Activated CD8-positive, alpha-beta memory T cell treated with anti-CD3 and anti-CD28 coated beads, Interleukin-2, amount 50 U/mL, for 48 hours (primary cell): ENCODE data around the gene XRN2.

Experiments used
- DNase-seq: peaks from one replicate; pipeline ENCODE4 v3.0.0-alpha.2; 2020

XRN2 gene

GRCh38 chr20:21301940-21302663 lies 1.0 kb upstream of the XRN2 start:
- DNase-seq, result no peak

- no peak for DNase-seq
Observed at GRCh38 chr20:21302664-21303060, 469 bp upstream of the XRN2 start.

GRCh38 chr20:21303872-21304586 lies 898 bp downstream of the XRN2 start:
- DNase-seq, result no peak

GRCh38 chr20:21308340-21308739 lies 5.2 kb downstream of the XRN2 start:
- no peak for DNase-seq

GRCh38 chr20:21309678-21310467 lies 6.7 kb downstream of the XRN2 start:
- no peak for DNase-seq

- DNase-seq, result no peak
Observed at GRCh38 chr20:21312813-21313474, 9.8 kb downstream of the XRN2 start.

GRCh38 chr20:21315138-21315537 lies 12.0 kb downstream of the XRN2 start:
- DNase-seq, result no peak

- DNase-seq, result no peak
Observed at GRCh38 chr20:21322083-21322710, 19.1 kb downstream of the XRN2 start.

- no peak for DNase-seq
Observed at GRCh38 chr20:21322921-21323331, 19.8 kb downstream of the XRN2 start.

- DNase-seq, result no peak
Observed at GRCh38 chr20:21323640-21324039, 20.5 kb downstream of the XRN2 start.

GRCh38 chr20:21324126-21324525 lies 21.0 kb downstream of the XRN2 start:
- DNase-seq, result no peak

GRCh38 chr20:21325296-21325695 lies 22.2 kb downstream of the XRN2 start:
- DNase-seq, result no peak

GRCh38 chr20:21326700-21327099 lies 23.6 kb downstream of the XRN2 start:
- DNase-seq, result no peak

GRCh38 chr20:21336455-21337151 lies 33.5 kb downstream of the XRN2 start:
- DNase-seq, result no peak

GRCh38 chr20:21338291-21338690 lies 35.2 kb downstream of the XRN2 start:
- no peak for DNase-seq

GRCh38 chr20:21339499-21339898 lies 36.4 kb downstream of the XRN2 start:
- DNase-seq, result no peak

GRCh38 chr20:21340991-21341697 lies 38.0 kb downstream of the XRN2 start:
- DNase-seq, result no peak

- no peak for DNase-seq
Observed at GRCh38 chr20:21342656-21343345, 39.7 kb downstream of the XRN2 start.

- DNase-seq, result no peak
Observed at GRCh38 chr20:21344206-21344900, 41.2 kb downstream of the XRN2 start.

GRCh38 chr20:21344961-21345360 lies 41.8 kb downstream of the XRN2 start:
- no peak for DNase-seq
